ENCODE results near the gene STAB2. TPM values are rescaled to one million over a fixed set of nuclear protein-coding genes. Genes with fewer than 3 reads are reported as not detected.

STAB2 gene
- total and polyA plus RNA-seq, 4 experiments from 2014 or later, result not detected

DNA sequence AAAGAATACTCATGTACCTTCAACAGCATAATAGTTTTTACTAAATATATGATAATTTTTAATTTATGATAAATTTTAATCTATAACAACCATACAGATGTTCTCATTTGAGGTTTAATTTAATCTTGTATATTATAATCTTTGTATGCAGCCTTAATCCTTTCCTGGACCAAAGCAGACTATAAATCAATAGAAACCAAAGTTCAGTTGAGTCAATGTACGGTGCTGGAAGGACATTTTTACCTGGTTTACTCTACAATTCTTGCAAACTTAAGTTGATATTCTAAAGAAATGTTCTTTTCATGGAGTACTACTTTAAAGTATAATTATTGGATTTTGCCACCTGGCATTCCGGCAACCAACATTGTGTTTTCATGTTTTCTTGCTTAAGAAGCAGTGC, 118.0 kb downstream of the STAB2 start:
- Histone ChIP-seq H3K36me3 (ENCODE audit: insufficient read depth, low read length) (no peaks in the 10 kb centered on the region), H3K4me1 (ENCODE audit: insufficient read depth, low read length) (no peaks in the 10 kb centered on the region), H3K27me3 (ENCODE audit: insufficient read depth, low read length) (peaks cover 3% of the 10 kb centered on the region), H3K9me3 (ENCODE audit: control insufficient read depth in 1 of 2, low read length in 2 of 2) (no peaks in the 10 kb centered on the region), H3K27ac (ENCODE audit: low read depth, low read length) (no peak overlapping the region), H3K4me3 (ENCODE audit: low read length in 2 of 2) (no peak overlapping the region)
- POLR2A ChIA-PET (ENCODE audit: partially characterized antibody), result no interaction called here
- Mint-ChIP-seq H3K27me3 (peaks cover 13 to 16% of the 10 kb centered on the region in 2 donors), H3K4me3 (no peak overlapping the region), H3K9me3 (peaks cover 0 to 2% (median 0%) of the 10 kb centered on the region in 8 donors), H3K4me1 (no peaks in the 10 kb centered on the region), H3K36me3 (no peaks in the 10 kb centered on the region), H3K27ac (no peak overlapping the region)
- CTCF ChIA-PET (ENCODE audit: partially characterized antibody), result no interaction called here
- intact Hi-C loops (cut with micrococcal nuclease), result no loop called here
- DNase-seq, result no peak

DNA sequence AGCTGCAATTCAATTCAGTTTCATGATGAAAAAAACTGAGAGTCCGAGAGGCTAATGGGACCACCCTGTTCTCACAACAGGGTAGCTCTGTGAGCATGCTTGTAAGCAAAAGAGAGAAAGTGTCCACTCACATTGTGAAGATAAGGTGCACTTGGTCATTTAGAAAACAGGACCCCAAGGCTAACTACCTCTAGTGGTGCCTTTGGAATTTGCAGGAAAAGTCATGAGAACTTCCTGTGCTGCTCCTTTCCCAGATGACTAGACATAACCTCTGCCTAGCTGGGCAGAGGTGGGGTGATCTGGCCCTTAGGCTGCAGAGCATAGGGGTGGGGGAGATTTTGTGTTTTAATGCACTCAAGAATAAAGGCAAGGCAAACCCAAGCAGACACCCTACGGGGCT, 118.9 kb downstream of the STAB2 start:
- peaks cover 0 to 2% (median 0%) of the 10 kb centered on the region in 8 donors for H3K9me3 Mint-ChIP-seq
- H3K36me3 ChIP-seq (ENCODE audit: insufficient read depth, low read length), result no peaks in the 10 kb centered on the region

GRCh38 chr12:103707446-103707845, 120.4 kb downstream of the STAB2 start:
- no peaks in the 10 kb centered on the region for H3K4me1 ChIP-seq (ENCODE audit: insufficient read depth, low read length)
- intact Hi-C loops (cut with micrococcal nuclease), result no loop called here
- no peaks in the 10 kb centered on the region for H3K36me3 ChIP-seq (ENCODE audit: insufficient read depth, low read length)
- no peak overlapping the region for H3K4me3 ChIP-seq (ENCODE audit: low read length in 2 of 2)
- H3K4me1 Mint-ChIP-seq, result no peaks in the 10 kb centered on the region
- H3K27me3 Mint-ChIP-seq, result peaks cover 15 to 22% of the 10 kb centered on the region in 2 donors
- no peaks in the 10 kb centered on the region for H3K36me3 Mint-ChIP-seq
- no peaks in the 10 kb centered on the region for H3K9me3 Mint-ChIP-seq
- no peaks in the 10 kb centered on the region for H3K9me3 ChIP-seq (ENCODE audit: control insufficient read depth in 1 of 2, low read length in 2 of 2)
- H3K4me3 Mint-ChIP-seq, result no peak overlapping the region
- ChIA-PET CTCF (ENCODE audit: partially characterized antibody) (interaction anchor here (1.3 kb wide), 1 partner anchor 14 kb away, joined by 3 read pairs; no protein-coding TSS in a partner anchor), POLR2A (ENCODE audit: partially characterized antibody) (no interaction called here)
- no peak overlapping the region for H3K27ac ChIP-seq (ENCODE audit: low read depth, low read length)
- no peak overlapping the region for H3K27ac Mint-ChIP-seq
- no peak for DNase-seq
- H3K27me3 ChIP-seq (ENCODE audit: insufficient read depth, low read length), result peaks cover 3% of the 10 kb centered on the region

More for the DNA sequence above, 118.9 kb downstream of the STAB2 start:
- H3K9me3 ChIP-seq (ENCODE audit: control insufficient read depth in 1 of 2, low read length in 2 of 2), result no peaks in the 10 kb centered on the region
- Mint-ChIP-seq H3K27me3 (peaks cover 13 to 21% of the 10 kb centered on the region in 2 donors), H3K27ac (no peak overlapping the region), H3K4me1 (no peaks in the 10 kb centered on the region), H3K36me3 (no peaks in the 10 kb centered on the region), H3K4me3 (no peak overlapping the region)
- no peak for DNase-seq
- no peak overlapping the region for H3K27ac ChIP-seq (ENCODE audit: low read depth, low read length)
- H3K4me1 ChIP-seq (ENCODE audit: insufficient read depth, low read length), result no peaks in the 10 kb centered on the region
- H3K4me3 ChIP-seq (ENCODE audit: low read length in 2 of 2), result no peak overlapping the region
- CTCF ChIA-PET (ENCODE audit: partially characterized antibody), result no interaction called here
- intact Hi-C loops (cut with micrococcal nuclease), result no loop called here
- H3K27me3 ChIP-seq (ENCODE audit: insufficient read depth, low read length), result peaks cover 3% of the 10 kb centered on the region
- POLR2A ChIA-PET (ENCODE audit: partially characterized antibody), result no interaction called here

DNA sequence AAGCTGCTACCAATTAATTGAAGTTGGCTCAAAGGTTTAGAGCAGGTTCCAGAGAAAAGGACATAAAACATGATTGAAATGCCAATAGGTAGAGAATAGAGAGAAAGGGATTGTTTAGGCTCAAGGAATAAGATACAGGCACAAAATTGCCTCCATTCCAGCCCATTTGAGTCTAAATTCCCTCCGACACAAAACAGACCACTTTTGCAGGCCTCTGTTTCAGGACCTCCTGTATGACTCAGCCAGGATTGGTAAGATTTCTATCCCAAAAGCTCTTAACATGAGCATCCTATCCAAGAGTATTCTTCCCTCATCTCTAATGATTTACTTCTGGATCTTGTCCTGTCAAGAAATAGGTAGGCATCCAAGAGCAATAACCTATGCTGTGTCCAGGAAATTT, 123.5 kb downstream of the STAB2 start:
- Histone ChIP-seq H3K4me3 (ENCODE audit: low read length in 2 of 2) (no peak overlapping the region), H3K4me1 (ENCODE audit: insufficient read depth, low read length) (no peaks in the 10 kb centered on the region), H3K27me3 (ENCODE audit: insufficient read depth, low read length) (peaks cover 3% of the 10 kb centered on the region), H3K36me3 (ENCODE audit: insufficient read depth, low read length) (no peaks in the 10 kb centered on the region), H3K9me3 (ENCODE audit: control insufficient read depth in 1 of 2, low read length in 2 of 2) (no peaks in the 10 kb centered on the region), H3K27ac (ENCODE audit: low read depth, low read length) (no peak overlapping the region)
- H3K4me1 Mint-ChIP-seq, result no peaks in the 10 kb centered on the region
- H3K4me3 Mint-ChIP-seq, result no peak overlapping the region
- H3K9me3 Mint-ChIP-seq, result peaks cover 0 to 4% (median 0%) of the 10 kb centered on the region in 8 donors
- peaks cover 13 to 20% of the 10 kb centered on the region in 2 donors for H3K27me3 Mint-ChIP-seq
- H3K27ac Mint-ChIP-seq, result no peak overlapping the region
- CTCF ChIA-PET (ENCODE audit: partially characterized antibody), result no interaction called here
- DNase-seq, result no peak
- POLR2A ChIA-PET (ENCODE audit: partially characterized antibody), result no interaction called here
- H3K36me3 Mint-ChIP-seq, result no peaks in the 10 kb centered on the region
- intact Hi-C loops (cut with micrococcal nuclease), result no loop called here

- H3K4me3 ChIP-seq (ENCODE audit: low read length in 2 of 2), result no peak overlapping the region
- H3K36me3 ChIP-seq (ENCODE audit: insufficient read depth, low read length), result no peaks in the 10 kb centered on the region
- Mint-ChIP-seq H3K4me3 (no peak overlapping the region), H3K9me3 (peaks cover 0 to 4% (median 0%) of the 10 kb centered on the region in 8 donors), H3K27me3 (peaks cover 14 to 20% of the 10 kb centered on the region in 2 donors), H3K36me3 (no peaks in the 10 kb centered on the region), H3K27ac (no peak overlapping the region), H3K4me1 (no peaks in the 10 kb centered on the region)
- H3K27me3 ChIP-seq (ENCODE audit: insufficient read depth, low read length), result peaks cover 3% of the 10 kb centered on the region
- H3K9me3 ChIP-seq (ENCODE audit: control insufficient read depth in 1 of 2, low read length in 2 of 2), result no peaks in the 10 kb centered on the region
- H3K4me1 ChIP-seq (ENCODE audit: insufficient read depth, low read length), result no peaks in the 10 kb centered on the region
- ChIA-PET CTCF (ENCODE audit: partially characterized antibody) (no interaction called here), POLR2A (ENCODE audit: partially characterized antibody) (no interaction called here)
- intact Hi-C loops (cut with micrococcal nuclease), result no loop called here
- DNase-seq, result no peak
- H3K27ac ChIP-seq (ENCODE audit: low read depth, low read length), result no peak overlapping the region
Observed at GRCh38 chr12:103712216-103712615, 125.1 kb downstream of the STAB2 start.

GRCh38 chr12:103715494-103715893, 128.4 kb downstream of the STAB2 start:
- peaks cover 0 to 4% (median 0%) of the 10 kb centered on the region in 8 donors for H3K9me3 Mint-ChIP-seq
- intact Hi-C loops (cut with micrococcal nuclease), result no loop called here
- no peaks in the 10 kb centered on the region for H3K27me3 ChIP-seq (ENCODE audit: insufficient read depth, low read length)
- no peak for DNase-seq
- no peaks in the 10 kb centered on the region for H3K4me1 ChIP-seq (ENCODE audit: insufficient read depth, low read length)
- ChIA-PET POLR2A (ENCODE audit: partially characterized antibody) (no interaction called here), CTCF (ENCODE audit: partially characterized antibody) (no interaction called here)
- H3K27ac ChIP-seq (ENCODE audit: low read depth, low read length), result no peak overlapping the region
- H3K4me3 ChIP-seq (ENCODE audit: low read length in 2 of 2), result no peak overlapping the region
- H3K36me3 ChIP-seq (ENCODE audit: insufficient read depth, low read length), result no peaks in the 10 kb centered on the region
- H3K4me1 Mint-ChIP-seq, result no peaks in the 10 kb centered on the region
- no peak overlapping the region for H3K4me3 Mint-ChIP-seq
- H3K27me3 Mint-ChIP-seq, result peaks cover 8 to 15% of the 10 kb centered on the region in 2 donors
- H3K27ac Mint-ChIP-seq, result no peak overlapping the region
- H3K36me3 Mint-ChIP-seq, result no peaks in the 10 kb centered on the region
- H3K9me3 ChIP-seq (ENCODE audit: control insufficient read depth in 1 of 2, low read length in 2 of 2), result no peaks in the 10 kb centered on the region

DNA sequence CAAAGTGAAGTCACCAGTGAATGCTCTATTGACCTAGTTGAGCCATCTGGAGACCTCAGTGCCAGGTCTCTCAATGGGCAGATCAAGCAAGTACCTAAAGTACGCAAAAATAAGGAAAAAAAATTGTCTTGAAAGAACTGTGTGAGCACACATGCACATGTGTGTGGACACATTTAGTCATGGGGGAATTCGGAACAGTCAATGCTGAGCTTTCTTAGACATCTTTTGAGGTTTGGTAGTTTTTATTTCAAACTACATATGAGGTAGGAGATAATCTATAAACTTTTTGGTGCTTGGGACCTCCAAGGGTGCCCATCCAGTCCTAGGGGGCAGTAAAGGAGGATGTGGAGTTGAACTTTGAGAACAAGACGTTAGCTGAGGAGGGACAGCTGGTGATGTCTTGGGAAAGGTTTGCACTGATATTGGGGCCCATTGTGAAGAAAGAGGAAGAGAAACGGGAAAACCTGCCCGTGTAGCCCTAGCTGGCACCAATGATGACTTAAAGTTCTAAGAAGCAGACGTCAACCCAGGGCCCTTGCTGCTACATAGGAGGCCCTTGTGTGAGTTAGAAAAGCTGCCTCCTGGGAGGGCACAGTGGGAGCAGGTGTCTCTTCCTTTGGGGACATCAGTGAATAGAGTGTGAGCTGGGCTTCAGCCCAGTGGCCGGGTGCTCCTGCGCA, 129.6 kb downstream of the STAB2 start:
- CTCF ChIA-PET (ENCODE audit: partially characterized antibody), result no interaction called here

More for the DNA sequence above, 129.6 kb downstream of the STAB2 start:
- intact Hi-C loops (cut with micrococcal nuclease), result no loop called here
- POLR2A ChIA-PET (ENCODE audit: partially characterized antibody), result no interaction called here
- peaks cover 0 to 4% (median 0%) of the 10 kb centered on the region in 8 donors for H3K9me3 Mint-ChIP-seq
- Histone ChIP-seq H3K4me3 (ENCODE audit: low read length in 2 of 2) (no peak overlapping the region), H3K4me1 (ENCODE audit: insufficient read depth, low read length) (no peaks in the 10 kb centered on the region), H3K27ac (ENCODE audit: low read depth, low read length) (no peak overlapping the region), H3K36me3 (ENCODE audit: insufficient read depth, low read length) (no peaks in the 10 kb centered on the region), H3K27me3 (ENCODE audit: insufficient read depth, low read length) (no peaks in the 10 kb centered on the region), H3K9me3 (ENCODE audit: control insufficient read depth in 1 of 2, low read length in 2 of 2) (no peaks in the 10 kb centered on the region)
- H3K4me3 Mint-ChIP-seq, result no peak overlapping the region
- no peak for DNase-seq
- H3K4me1 Mint-ChIP-seq, result no peaks in the 10 kb centered on the region
- H3K27me3 Mint-ChIP-seq, result peaks cover 8 to 14% of the 10 kb centered on the region in 2 donors
- H3K27ac Mint-ChIP-seq, result no peak overlapping the region
- H3K36me3 Mint-ChIP-seq, result no peaks in the 10 kb centered on the region
